WTC11 (cell line): ENCODE data around the gene DSE. TPM values are rescaled to one million over a fixed set of nuclear protein-coding genes. Genes with fewer than 3 reads are reported as not detected.

Experiments used
- ATAC-seq: fragments of 200-7000 bp; cut with Tn5 transposase; 2 replicates; pipeline ENCODE4 v1.10.0; 2021; ENCODE audit warnings: mild to moderate bottlenecking, moderate library complexity
- CTCF ChIA-PET: fragments of 300-600 bp; sonication (Branson Sonifier 250); formaldehyde crosslinking; loops from one replicate; lab custom pipeline; 2021; ENCODE audit warnings: antibody characterized with exemption; lab: Charles Lee
- POLR2A ChIA-PET: fragments of 350-600 bp; sonication (Branson Sonifier 250); formaldehyde crosslinking; loops from one replicate; lab custom pipeline; 2021; ENCODE audit warnings: antibody characterized with exemption; lab: Charles Lee
- DNase-seq: peaks from one replicate; pipeline ENCODE4 v3.0.0; 2021; ENCODE audit warnings: low spot score
- H3K27ac Mint-ChIP-seq: 2 replicates; pipeline ENCODE4 v1.8.0; 2021; ENCODE audit warnings: mixed read lengths
- H3K27me3 Mint-ChIP-seq: 2 replicates; pipeline ENCODE4 v1.8.0; 2021; ENCODE audit warnings: low read depth, mild to moderate bottlenecking, moderate library complexity, mixed read lengths
- H3K36me3 Mint-ChIP-seq: 2 replicates; pipeline ENCODE4 v1.8.0; 2021; ENCODE audit warnings: mixed read lengths
- H3K4me1 Mint-ChIP-seq: 2 replicates; pipeline ENCODE4 v1.8.0; 2022; ENCODE audit warnings: mixed read lengths
- H3K4me3 Mint-ChIP-seq: 2 replicates; pipeline ENCODE4 v1.8.0; 2021; ENCODE audit warnings: mild to moderate bottlenecking, moderate library complexity, mixed read lengths
- H3K9me3 Mint-ChIP-seq: 2 replicates; pipeline ENCODE4 v1.8.0; 2021; ENCODE audit warnings: mixed read lengths
- CREB1 ChIP-seq: sonication (generic); formaldehyde crosslinking; IDR thresholded peaks from 2 replicates; pipeline ENCODE4 v1.8.0; 2023; ENCODE audit warnings: mild to moderate bottlenecking, missing genetic modification reagents
- CREM ChIP-seq: sonication (generic); formaldehyde crosslinking; IDR thresholded peaks from 2 replicates; pipeline ENCODE4 v1.8.1; 2022; ENCODE audit warnings: mild to moderate bottlenecking, missing genetic modification reagents, moderate library complexity
- EMX1 ChIP-seq: fragments of 250-450 bp; sonication (Bioruptor Pico); IDR thresholded peaks from 2 replicates; pipeline ENCODE4 v1.8.0; 2021; ENCODE audit warnings: mild to moderate bottlenecking
- ESRRA ChIP-seq: sonication (generic); formaldehyde crosslinking; IDR thresholded peaks from 2 replicates; pipeline ENCODE4 v1.8.1; 2022; ENCODE audit warnings: mild to moderate bottlenecking, missing genetic modification reagents, borderline replicate concordance
- FOXJ3 ChIP-seq: sonication (generic); formaldehyde crosslinking; IDR thresholded peaks from 2 replicates; pipeline ENCODE4 v1.9.0; 2021; ENCODE audit warnings: missing genetic modification reagents, mild to moderate bottlenecking, borderline replicate concordance
- IRF2 ChIP-seq: sonication (generic); formaldehyde crosslinking; IDR thresholded peaks from 2 replicates; pipeline ENCODE4 v1.8.0; 2022; ENCODE audit warnings: low read depth, missing genetic modification reagents, borderline replicate concordance
- JUN ChIP-seq: sonication (generic); formaldehyde crosslinking; IDR thresholded peaks from 2 replicates; pipeline ENCODE4 v1.8.0; 2023; ENCODE audit warnings: mild to moderate bottlenecking, missing genetic modification reagents
- KAT7 ChIP-seq: sonication (generic); formaldehyde crosslinking; IDR thresholded peaks from 2 replicates; pipeline ENCODE4 v1.8.1; 2023; ENCODE audit warnings: missing genetic modification reagents, mild to moderate bottlenecking, borderline replicate concordance
- MYBL2 ChIP-seq: sonication (generic); formaldehyde crosslinking; IDR thresholded peaks from 2 replicates; pipeline ENCODE4 v1.8.1; 2023; ENCODE audit warnings: mild to moderate bottlenecking, moderate library complexity, missing genetic modification reagents
- NR2C2 ChIP-seq: sonication (generic); formaldehyde crosslinking; IDR thresholded peaks from 2 replicates; pipeline ENCODE4 v1.8.0; 2022; ENCODE audit warnings: mild to moderate bottlenecking, missing genetic modification reagents
- NR3C1 ChIP-seq: sonication (generic); formaldehyde crosslinking; conservative IDR thresholded peaks from 2 replicates; pipeline ENCODE4 v1.8.1; 2023; ENCODE audit warnings: low read depth, mild to moderate bottlenecking, missing genetic modification reagents
- OVOL2 ChIP-seq: fragments of 250-450 bp; sonication (Bioruptor Pico); IDR thresholded peaks from 2 replicates; pipeline ENCODE4 v1.9.0; 2021; ENCODE audit warnings: mild to moderate bottlenecking, borderline replicate concordance
- TCF7 ChIP-seq: sonication (generic); formaldehyde crosslinking; IDR thresholded peaks from 2 replicates; pipeline ENCODE4 v1.8.0; 2022; ENCODE audit warnings: mild to moderate bottlenecking, low read depth, missing genetic modification reagents, moderate library complexity
- ZNF138 ChIP-seq: sonication (generic); formaldehyde crosslinking; conservative IDR thresholded peaks from 2 replicates; pipeline ENCODE4 v1.8.1; 2022; ENCODE audit warnings: mild to moderate bottlenecking, moderate library complexity, missing genetic modification reagents
- ZNF263 ChIP-seq: sonication (generic); formaldehyde crosslinking; IDR thresholded peaks from 2 replicates; pipeline ENCODE4 v1.8.1; 2022; ENCODE audit warnings: low read depth, mild to moderate bottlenecking, moderate library complexity, missing genetic modification reagents
- ZNF416 ChIP-seq: fragments of 250-450 bp; sonication (Bioruptor Pico); IDR thresholded peaks from 2 replicates; pipeline ENCODE4 v1.9.0; 2021; ENCODE audit warnings: mild to moderate bottlenecking, inconsistent platforms
- total RNA-seq: library from RNA; stranded (reverse); gene quantifications from 3 replicates; pipeline ENCODE4 v1.2.3, GENCODE V29; 2021
- TF ChIP-seq, protein P1 (sequence below): sonication (generic); formaldehyde crosslinking; IDR thresholded peaks from 2 replicates; pipeline ENCODE4 v1.8.1; 2023; ENCODE audit warnings: mild to moderate bottlenecking, missing genetic modification reagents
- TF ChIP-seq, protein P2 (sequence below): sonication (generic); formaldehyde crosslinking; IDR thresholded peaks from 2 replicates; pipeline ENCODE4 v1.8.0; 2022; ENCODE audit warnings: mild to moderate bottlenecking, missing genetic modification reagents

Gene DSE
- total RNA-seq, 1 experiment from 2014 or later: 78.3 TPM

DNA sequence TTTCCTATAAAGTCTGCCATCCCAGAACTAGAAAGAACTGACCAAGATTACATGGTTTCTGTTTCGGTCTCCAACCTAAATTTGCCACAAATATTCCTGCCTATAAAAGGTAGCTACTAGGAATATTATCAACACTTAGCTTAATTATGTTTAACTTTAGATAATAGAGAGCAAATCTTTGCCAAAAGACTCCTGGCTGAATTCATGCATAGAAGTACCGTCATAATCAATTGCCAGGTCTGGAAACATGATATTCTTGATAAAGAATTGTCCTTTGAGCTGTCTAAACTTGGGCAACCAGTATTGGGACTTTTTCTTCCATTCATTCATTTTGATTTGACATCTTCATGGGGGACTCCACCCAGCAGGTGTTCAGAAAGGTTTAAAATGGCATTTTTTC is 112.9 kb downstream of the DSE start (continued):
- TF ChIP-seq JUN (CRISPR knock-in tag) (no peak), ZNF416 (no peak), ESRRA (CRISPR knock-in tag) (no peak)

DNA sequence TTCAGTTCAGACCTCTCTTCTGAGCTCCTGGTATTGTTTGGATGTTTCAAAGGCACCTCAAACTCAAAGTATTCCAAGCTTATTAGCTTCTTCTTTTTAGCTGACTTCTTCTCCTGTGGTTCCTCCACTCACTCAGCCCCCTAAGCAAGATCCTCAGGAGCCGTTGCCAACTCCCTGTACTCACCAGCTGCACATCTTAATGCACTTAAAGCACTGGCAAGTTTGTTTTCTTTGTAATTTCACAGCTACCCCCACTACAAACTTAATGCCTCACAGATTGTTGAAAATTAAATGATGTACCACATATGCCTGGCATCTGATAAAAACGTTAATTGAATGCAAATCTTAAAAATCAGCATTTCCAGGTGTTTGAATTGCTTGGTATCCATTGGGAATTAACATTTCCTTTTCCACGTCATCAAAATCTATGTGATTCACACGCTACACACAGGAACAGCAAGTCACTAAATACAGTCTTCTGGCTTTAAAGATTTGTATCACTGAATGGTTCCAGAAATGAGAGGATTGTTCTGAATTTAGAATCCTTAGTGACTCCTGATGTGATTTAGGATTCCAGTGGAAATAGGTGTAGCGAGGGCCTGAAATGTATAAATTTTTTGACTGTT is 114.9 kb downstream of the DSE start:
- ChIA-PET CTCF (no interaction called here), POLR2A (no interaction called here)
- DNase-seq (no peak), ATAC-seq (no peak)
- Mint-ChIP-seq H3K27ac (no peak overlapping the region), H3K27me3 (no peaks in the 10 kb centered on the region; the same call in 1 of the 2 replicates), H3K9me3 (peaks cover 6% of the 10 kb centered on the region; the same call in 1 of the 2 replicates), H3K4me3 (no peak overlapping the region), H3K4me1 (no peaks in the 10 kb centered on the region), H3K36me3 (no peaks in the 10 kb centered on the region)
- no peak for TF ChIP-seq FOXJ3 (CRISPR knock-in tag)
- TF ChIP-seq KAT7 (CRISPR knock-in tag): no peak
- TF ChIP-seq CREM (CRISPR knock-in tag): no peak
- TF ChIP-seq OVOL2 (CRISPR knock-in tag): no peak

DNA sequence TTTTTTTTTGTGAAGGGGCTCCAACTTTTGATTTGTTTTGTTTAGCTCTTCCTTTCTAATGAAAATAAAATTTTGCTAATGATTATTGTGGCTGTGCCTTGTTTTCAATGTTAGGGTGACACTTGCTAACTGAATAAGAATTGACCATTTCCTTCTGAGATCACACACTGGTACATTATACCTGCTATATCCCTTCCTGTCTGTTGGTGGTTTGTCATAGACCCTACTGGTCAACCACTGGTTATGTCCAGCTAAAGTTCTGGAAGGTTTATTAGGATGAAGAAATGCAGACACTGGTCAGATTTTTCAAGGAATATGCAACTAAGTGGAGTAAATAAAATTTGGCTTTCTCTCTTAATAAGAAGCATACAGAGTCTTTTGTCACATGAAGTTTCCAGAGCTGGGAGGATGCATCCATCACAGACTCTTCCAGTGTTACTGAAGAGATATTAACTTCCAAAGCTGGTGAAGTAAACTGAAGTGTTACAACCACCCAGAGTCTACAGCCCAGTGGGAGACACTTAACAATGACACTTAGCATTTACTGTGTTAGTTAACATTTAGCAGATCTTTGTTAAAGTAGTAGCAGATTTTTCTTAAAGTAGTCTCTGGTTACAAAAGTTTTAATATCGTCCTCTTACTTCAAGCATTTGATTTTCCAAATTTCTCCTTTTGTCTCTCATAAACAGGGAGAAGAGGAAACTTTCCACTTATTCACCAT is 121.0 kb downstream of the DSE start:
- Mint-ChIP-seq H3K4me1 (peaks cover 2% of the 10 kb centered on the region; the same call in 1 of the 2 replicates), H3K27ac (no peak overlapping the region), H3K36me3 (no peaks in the 10 kb centered on the region), H3K27me3 (no peaks in the 10 kb centered on the region), H3K4me3 (no peak overlapping the region), H3K9me3 (peaks cover 12% of the 10 kb centered on the region)
- DNase-seq (no peak), ATAC-seq (no peak)
- ChIA-PET CTCF (interaction anchor here (1.9 kb wide), 1 partner anchor 204 kb away, joined by 5 read pairs; no protein-coding TSS in a partner anchor), POLR2A (no interaction called here)
- TF ChIP-seq ZNF138 (no peak), CREB1 (no peak), TCF7 (no peak), NR2C2 (CRISPR knock-in tag) (no peak), MYBL2 (CRISPR knock-in tag) (no peak), IRF2 (CRISPR knock-in tag) (no peak), ZNF263 (CRISPR knock-in tag) (no peak), KAT7 (CRISPR knock-in tag) (no peak), NR3C1 (CRISPR knock-in tag) (no peak), EMX1 (CRISPR knock-in tag) (no peak)
- TF ChIP-seq, protein P1, sequence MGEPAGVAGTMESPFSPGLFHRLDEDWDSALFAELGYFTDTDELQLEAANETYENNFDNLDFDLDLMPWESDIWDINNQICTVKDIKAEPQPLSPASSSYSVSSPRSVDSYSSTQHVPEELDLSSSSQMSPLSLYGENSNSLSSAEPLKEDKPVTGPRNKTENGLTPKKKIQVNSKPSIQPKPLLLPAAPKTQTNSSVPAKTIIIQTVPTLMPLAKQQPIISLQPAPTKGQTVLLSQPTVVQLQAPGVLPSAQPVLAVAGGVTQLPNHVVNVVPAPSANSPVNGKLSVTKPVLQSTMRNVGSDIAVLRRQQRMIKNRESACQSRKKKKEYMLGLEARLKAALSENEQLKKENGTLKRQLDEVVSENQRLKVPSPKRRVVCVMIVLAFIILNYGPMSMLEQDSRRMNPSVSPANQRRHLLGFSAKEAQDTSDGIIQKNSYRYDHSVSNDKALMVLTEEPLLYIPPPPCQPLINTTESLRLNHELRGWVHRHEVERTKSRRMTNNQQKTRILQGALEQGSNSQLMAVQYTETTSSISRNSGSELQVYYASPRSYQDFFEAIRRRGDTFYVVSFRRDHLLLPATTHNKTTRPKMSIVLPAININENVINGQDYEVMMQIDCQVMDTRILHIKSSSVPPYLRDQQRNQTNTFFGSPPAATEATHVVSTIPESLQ: no peak
- TF ChIP-seq, protein P2, sequence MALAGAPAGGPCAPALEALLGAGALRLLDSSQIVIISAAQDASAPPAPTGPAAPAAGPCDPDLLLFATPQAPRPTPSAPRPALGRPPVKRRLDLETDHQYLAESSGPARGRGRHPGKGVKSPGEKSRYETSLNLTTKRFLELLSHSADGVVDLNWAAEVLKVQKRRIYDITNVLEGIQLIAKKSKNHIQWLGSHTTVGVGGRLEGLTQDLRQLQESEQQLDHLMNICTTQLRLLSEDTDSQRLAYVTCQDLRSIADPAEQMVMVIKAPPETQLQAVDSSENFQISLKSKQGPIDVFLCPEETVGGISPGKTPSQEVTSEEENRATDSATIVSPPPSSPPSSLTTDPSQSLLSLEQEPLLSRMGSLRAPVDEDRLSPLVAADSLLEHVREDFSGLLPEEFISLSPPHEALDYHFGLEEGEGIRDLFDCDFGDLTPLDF (CRISPR knock-in tag): no peak
